Midbrain (tissue), 1 donor: ENCODE results near the gene CDH4.

Source experiments
- DNase-seq: peaks from one replicate; lab custom pipeline; 2025; lab: John Stamatoyannopoulos, UW

Gene CDH4

GRCh38 chr20:61670274-61670673 is 418.2 kb downstream of the CDH4 start:
- no peak for DNase-seq

DNA sequence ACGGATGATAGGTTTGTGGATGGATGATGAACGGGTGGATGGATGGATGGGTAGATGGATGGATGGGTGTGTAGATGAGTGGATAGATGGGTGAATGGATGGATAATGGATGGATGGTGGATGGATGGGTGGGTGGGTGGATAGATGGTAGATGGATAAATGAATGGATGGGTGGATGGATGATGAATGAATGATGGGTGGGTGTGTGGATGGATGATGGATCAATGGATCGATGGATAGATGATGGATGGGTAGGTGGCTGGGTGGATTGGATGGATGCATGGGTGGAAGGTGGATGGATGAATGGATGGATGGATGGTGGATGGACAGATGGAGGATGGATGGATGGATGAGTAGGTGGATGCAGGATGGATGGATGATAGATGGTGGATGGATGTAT is 419.5 kb downstream of the CDH4 start:
- DNase-seq, result no peak

DNA sequence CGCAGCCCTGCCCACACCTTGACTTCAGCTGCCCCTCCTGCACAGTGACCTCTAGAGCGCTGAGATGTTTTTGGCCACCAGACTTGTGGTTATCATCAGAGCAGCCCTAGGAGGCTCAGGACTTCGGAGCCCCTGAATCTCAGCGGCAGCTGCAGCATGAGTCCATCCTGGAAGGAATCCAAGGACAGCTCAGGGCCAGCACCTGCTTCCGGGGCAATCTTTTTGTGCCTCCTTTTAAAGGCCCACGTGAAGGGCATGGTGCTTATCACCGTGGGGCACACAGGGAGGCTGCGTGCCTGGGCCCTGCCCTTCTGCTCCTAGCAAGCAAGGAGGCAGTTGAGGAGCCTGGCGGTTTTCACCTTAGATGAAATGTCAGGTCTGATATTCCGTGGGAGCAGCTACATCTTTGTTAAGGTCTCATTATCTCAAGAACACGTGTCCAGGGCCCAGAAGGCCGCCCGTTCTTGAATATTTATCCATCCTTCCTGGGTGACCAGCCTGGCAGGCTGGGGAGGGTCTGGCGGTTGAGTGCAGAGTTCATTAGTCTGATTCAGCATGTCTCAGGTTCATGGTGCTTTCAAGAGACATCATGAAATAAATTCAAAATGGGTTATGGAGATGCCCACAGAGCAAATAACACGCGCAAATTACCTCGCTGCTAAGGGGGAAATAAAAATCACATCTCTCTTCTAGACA is 421.2 kb downstream of the CDH4 start:
- DNase-seq, result no peak

DNA sequence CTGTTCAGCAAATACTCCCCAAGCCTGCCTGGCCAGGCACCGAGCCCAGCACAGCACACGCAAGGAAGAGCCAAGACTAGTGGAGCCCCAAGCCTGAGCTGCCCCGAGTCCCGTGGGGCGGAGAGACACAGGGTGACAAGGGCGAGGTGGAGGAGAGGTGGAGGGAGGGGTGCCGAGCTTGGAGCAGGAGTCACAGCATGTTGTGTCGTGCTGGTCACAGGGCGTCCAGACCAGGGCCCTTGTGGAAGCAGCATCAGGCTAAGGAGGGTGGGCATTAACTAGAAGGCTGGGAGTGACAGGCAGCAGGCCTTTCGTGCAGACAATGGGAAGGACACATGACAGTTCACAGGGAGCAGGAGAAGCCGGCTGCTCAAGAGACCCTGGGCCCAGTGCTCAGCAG is 422.1 kb downstream of the CDH4 start:
- no peak for DNase-seq

DNA sequence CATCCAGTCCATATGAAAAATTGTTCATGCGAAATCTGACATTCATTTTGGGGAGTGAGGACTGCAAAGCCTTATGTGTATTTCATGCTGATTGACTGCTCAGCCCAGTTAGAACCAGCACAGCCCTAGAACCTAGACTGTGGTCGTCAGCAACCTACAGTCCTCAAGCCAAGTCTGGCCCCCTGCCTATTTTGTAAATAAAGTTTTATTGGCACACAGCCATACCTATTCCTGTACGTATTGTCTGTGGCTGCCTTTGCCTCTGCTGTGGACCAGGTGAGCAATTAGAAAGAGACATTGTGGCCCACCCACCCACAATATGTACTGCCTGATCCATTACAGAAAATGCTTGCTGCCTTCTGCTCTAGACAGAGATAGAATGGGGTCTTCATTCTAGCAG is 422.6 kb downstream of the CDH4 start:
- no peak for DNase-seq

- DNase-seq, result no peak
Observed at GRCh38 chr20:61677928-61678327, 425.9 kb downstream of the CDH4 start.

GRCh38 chr20:61678437-61678836 is 426.4 kb downstream of the CDH4 start:
- DNase-seq, result no peak

DNA sequence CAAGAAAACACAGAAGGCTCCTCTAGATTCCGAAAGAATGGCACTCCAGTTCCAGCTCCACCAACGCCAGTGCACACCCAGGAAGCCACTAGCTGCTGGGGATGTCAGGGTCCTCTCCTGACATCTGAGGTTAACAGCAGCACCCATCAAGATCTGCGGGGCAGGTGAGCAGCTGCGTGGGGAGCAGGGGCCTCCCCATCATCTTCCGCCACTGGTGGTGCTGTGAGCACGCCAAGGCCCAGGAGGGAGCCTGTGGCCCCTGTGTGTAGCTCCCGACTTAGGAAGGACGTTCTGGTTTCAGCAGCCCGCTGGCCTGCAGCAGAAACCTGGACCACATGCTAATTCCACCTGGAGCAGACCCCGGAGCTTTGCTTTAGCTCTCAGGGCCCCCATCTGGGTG is 427.4 kb downstream of the CDH4 start:
- DNase-seq, result no peak

GRCh38 chr20:61680096-61680495 is 428.0 kb downstream of the CDH4 start:
- DNase-seq, result no peak

DNA sequence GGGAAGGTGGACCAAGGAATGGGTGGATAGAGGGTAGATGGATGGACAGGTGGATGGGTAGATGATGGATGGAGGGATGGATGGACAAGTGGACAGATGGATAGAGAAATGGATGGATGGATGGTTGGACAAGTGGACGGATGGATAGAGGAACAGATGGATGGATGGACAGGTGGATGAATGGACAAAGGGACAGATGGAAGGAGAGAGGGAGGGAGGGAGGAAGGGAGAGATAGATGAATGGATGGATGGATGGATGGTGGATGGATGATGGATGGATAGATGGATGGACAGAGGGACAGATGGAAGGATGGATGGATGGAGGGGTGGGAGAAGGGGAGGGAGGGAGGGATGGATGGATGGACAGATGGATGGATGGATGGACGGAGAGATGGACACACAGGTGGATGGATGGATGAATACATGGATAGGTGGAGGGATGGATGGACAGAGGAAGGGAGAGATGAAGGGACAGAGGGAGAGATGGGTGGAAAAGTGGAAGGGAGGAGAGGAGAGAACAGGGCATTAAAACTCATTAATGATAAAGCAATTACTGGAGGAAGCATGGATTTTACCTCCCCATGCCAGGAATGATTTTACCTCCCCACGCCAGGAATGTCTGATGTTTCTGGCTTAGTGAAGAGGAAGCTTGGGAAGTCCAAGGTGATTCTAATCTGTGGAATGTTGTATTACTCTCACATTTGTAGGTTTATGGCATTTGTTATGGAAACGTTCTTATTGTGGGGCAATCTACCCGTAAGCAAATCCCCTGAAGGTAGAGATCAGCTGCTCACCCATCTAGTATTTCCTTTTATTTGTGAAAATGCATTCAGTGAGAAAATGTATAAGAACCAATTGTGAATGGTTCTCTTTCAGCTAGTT is 430.3 kb downstream of the CDH4 start:
- no peak for DNase-seq

DNA sequence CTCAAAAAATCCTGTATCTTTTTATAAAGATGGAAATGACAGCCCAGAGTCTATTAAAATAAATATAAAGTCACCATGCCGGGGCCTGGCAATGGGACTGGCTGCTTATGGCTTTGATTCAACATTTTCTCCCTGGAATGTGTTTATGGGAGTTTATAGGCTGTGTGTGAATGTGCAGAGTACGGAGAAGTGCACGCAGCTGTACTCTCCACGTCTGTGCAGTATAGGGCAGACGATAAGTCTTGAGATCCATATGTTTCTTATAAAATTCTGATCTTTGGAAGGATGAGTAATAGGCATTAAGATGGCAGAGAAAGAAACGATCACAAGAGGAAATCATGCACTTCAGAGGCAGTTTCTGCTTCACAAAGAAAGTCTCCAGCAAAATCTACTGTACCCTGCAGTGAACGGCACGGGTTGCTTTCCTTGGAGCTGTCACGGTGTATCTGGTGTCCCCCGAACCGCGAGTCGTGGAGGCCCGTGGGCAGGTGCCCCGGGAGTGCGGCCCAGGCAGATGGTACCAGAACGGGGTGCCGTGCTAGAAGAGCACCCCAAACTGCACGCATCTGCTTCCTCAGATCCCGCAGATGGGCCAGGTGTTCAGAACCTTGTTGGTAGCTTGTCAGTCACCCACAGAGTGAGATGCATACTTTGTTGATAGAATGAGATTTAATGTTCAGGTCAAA is 431.1 kb downstream of the CDH4 start:
- no peak for DNase-seq

DNA sequence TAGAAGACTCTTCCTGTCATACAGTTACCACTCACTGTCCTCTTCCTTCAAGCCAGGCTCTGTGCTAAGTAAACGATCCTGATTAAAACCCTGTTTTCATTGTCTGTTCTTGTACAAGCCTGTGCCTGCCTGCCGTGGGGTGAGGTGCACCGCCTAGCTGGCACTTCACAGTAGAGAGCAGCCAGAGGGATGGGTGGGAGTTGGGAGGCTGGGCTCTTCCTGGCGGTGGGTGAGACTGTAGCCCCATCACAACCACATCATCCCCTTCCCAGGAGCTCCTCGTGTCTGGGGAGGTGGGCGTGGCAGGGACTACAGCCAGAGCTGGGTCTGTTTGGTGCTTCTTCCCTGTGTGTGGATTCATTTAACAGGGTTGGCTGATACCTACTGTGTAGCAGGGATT is 431.7 kb downstream of the CDH4 start:
- no peak for DNase-seq

- DNase-seq, result no peak
Observed at GRCh38 chr20:61684136-61684535, 432.1 kb downstream of the CDH4 start.

GRCh38 chr20:61684583-61685235 is 432.6 kb downstream of the CDH4 start:
- DNase-seq, result no peak

GRCh38 chr20:61685462-61685861 is 433.4 kb downstream of the CDH4 start:
- DNase-seq, result no peak

- no peak for DNase-seq
Observed at GRCh38 chr20:61686051-61686936, 434.2 kb downstream of the CDH4 start.

GRCh38 chr20:61688411-61688810 is 436.4 kb downstream of the CDH4 start:
- no peak for DNase-seq

DNA sequence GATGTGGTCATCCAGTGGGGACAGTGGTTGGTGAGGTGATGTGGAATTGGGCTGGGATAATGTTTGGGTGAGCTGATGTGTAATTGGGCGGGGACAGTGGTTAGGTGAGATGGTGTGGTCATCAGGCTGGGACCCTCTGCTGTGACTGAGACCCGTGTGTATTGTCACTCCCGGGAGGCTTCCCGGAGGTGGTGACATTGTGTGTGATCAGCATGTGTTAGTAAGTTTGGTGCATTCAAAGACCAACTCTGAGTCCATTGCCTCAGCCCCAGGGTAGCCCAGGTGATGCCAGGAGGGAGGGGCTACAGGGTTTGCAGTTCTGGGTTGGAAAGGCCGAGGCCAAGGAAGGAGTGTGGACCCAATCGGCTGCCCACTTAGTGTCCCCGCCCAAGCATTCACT is 438.1 kb downstream of the CDH4 start:
- DNase-seq, result no peak

GRCh38 chr20:61690993-61691838 is 439.2 kb downstream of the CDH4 start:
- DNase-seq, result no peak

- no peak for DNase-seq
Observed at GRCh38 chr20:61691978-61692377, 439.9 kb downstream of the CDH4 start.
